Upper lobe of right lung (tissue), 1 donor: ENCODE data around the gene PRADC1. TPM values are rescaled to one million over a fixed set of nuclear protein-coding genes. Genes with fewer than 3 reads are reported as not detected.

Experiments used
- ATAC-seq: fragments of 200-7000 bp; cut with Tn5 transposase; one replicate; pipeline ENCODE4 v1.9.1; 2020; ENCODE audit warnings: mild to moderate bottlenecking, moderate library complexity
- DNase-seq: peaks from one replicate; pipeline ENCODE4 v3.0.0-alpha.2; 2020
- H3K27ac ChIP-seq: fragments of 200-600 bp; one replicate; pipeline ENCODE4 v1.8.0; 2022
- H3K27me3 ChIP-seq: fragments of 200-600 bp; one replicate; pipeline ENCODE4 v1.8.0; 2022; ENCODE audit warnings: mild to moderate bottlenecking
- H3K36me3 ChIP-seq: fragments of 200-600 bp; one replicate; pipeline ENCODE4 v1.8.0; 2022
- H3K4me1 ChIP-seq: fragments of 200-600 bp; one replicate; pipeline ENCODE4 v1.8.0; 2022
- H3K4me3 ChIP-seq: fragments of 200-600 bp; one replicate; pipeline ENCODE4 v1.8.0; 2022; ENCODE audit warnings: mild to moderate bottlenecking
- H3K9me3 ChIP-seq: fragments of 200-600 bp; one replicate; pipeline ENCODE4 v1.8.0; 2022
- intact Hi-C: fragments of 100-400 bp; cut with DNase I; formaldehyde crosslinking; loops from one replicate; pipeline ENCODE4 v1.11.0; 2022
- total RNA-seq: library from RNA; stranded (reverse); fragmentation: NEBNext Ultra II Directional; extraction: Animal tissue kit (Norgen Biotek cat#: 25700); gene quantifications from one replicate; pipeline ENCODE4 v1.2.1, GENCODE V29; 2021
- TF ChIP-seq, protein P1 (sequence below): fragments of 200-600 bp; IDR thresholded peaks from one replicate; pipeline ENCODE4 v1.8.0; 2022; ENCODE audit warnings: antibody characterized with exemption
- donor health status: DM: no; HTN: yes; CAD: no; lungs with severe emphysema.

The PRADC1 gene
- total RNA-seq, 1 donor from 2014 or later: 15.5 TPM

- DNase-seq: peak; percentile 40
- Histone ChIP-seq H3K36me3 (peaks cover 21% of the 10 kb centered on the region), H3K27me3 (no peaks in the 10 kb centered on the region), H3K4me1 (peaks cover under 1% of the 10 kb centered on the region), H3K27ac (no peak overlapping the region), H3K9me3 (no peaks in the 10 kb centered on the region), H3K4me3 (no peak overlapping the region)
- no peak for ATAC-seq
- intact Hi-C loops: no loop called here
- TF ChIP-seq, protein P1, sequence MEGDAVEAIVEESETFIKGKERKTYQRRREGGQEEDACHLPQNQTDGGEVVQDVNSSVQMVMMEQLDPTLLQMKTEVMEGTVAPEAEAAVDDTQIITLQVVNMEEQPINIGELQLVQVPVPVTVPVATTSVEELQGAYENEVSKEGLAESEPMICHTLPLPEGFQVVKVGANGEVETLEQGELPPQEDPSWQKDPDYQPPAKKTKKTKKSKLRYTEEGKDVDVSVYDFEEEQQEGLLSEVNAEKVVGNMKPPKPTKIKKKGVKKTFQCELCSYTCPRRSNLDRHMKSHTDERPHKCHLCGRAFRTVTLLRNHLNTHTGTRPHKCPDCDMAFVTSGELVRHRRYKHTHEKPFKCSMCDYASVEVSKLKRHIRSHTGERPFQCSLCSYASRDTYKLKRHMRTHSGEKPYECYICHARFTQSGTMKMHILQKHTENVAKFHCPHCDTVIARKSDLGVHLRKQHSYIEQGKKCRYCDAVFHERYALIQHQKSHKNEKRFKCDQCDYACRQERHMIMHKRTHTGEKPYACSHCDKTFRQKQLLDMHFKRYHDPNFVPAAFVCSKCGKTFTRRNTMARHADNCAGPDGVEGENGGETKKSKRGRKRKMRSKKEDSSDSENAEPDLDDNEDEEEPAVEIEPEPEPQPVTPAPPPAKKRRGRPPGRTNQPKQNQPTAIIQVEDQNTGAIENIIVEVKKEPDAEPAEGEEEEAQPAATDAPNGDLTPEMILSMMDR: no peak
Observed at GRCh38 chr2:73227086-73227485, 6.0 kb downstream of the PRADC1 start.

DNA sequence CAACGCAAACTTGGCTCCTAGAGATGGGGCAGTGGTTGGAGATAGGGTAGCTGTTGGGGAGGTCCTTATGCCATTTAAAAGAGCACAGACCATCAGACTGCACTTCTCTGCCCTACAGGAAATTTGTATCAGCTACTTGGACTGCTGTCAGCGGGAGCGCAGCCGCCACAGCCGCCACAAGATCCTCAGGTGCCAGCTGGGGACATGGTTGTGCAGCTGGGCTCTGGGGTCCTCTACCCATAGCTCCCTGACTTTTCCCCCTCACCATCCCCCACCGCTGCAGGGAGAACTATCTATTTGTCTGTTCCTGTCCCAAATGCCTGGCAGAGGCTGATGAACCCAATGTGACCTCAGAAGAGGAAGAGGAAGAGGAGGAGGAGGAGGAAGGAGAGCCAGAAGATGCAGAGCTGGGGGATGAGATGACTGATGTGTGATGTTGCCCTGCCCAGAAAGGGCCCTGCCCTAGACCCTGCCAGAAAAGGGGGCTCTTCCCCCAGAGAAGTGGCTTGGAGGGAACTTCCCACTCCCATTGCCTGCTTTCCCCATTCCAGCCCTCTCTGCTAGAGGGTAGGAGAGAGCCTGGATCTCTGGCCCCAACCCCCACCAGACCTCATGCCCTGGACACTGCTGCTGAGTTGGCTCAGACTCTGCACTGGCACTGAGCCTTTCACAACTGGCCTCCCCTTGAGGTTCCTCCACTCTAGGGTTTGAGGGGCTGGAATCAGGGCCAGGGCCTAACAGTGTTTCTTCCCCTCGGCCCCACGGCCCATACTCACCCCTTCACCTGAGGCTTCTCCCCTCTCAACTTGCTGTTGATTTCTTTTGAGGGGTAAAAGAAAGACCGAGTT is 7.3 kb downstream of the PRADC1 start:
- ATAC-seq: peak; percentile 29
- Histone ChIP-seq H3K27me3 (no peaks in the 10 kb centered on the region), H3K36me3 (peaks cover 33% of the 10 kb centered on the region), H3K4me3 (no peak overlapping the region), H3K27ac (no peak overlapping the region), H3K9me3 (no peaks in the 10 kb centered on the region), H3K4me1 (no peaks in the 10 kb centered on the region)
- TF ChIP-seq, protein P1: no peak
- intact Hi-C loops: no loop called here
- peak; percentile 44 for DNase-seq

DNA sequence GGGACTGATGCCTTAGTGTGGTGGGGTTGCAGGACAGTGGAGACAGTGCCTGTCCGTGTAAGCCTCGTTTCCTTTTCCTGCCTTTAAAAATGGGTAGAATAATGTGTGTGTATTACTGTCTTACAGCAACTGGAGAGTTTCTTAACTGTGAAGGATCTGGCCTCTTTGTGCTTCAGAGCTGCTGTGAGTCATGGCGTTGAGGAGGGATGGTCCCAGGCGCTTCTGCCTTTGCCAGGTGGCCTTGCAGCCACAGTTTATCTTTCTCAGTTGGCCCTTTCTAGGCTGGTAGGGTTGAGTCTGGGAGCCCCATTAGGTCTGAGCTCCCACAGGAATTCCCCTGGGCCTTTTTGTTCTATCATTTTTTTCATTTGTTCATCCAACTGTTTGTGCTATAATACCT is 9.2 kb downstream of the PRADC1 start:
- Histone ChIP-seq H3K4me3 (no peak overlapping the region), H3K27ac (no peak overlapping the region), H3K4me1 (no peaks in the 10 kb centered on the region), H3K9me3 (no peaks in the 10 kb centered on the region), H3K27me3 (no peaks in the 10 kb centered on the region), H3K36me3 (peaks cover 35% of the 10 kb centered on the region)
- peak; percentile 3 for DNase-seq
- TF ChIP-seq, protein P1: no peak
- ATAC-seq: no peak
- intact Hi-C loops: no loop called here

DNA sequence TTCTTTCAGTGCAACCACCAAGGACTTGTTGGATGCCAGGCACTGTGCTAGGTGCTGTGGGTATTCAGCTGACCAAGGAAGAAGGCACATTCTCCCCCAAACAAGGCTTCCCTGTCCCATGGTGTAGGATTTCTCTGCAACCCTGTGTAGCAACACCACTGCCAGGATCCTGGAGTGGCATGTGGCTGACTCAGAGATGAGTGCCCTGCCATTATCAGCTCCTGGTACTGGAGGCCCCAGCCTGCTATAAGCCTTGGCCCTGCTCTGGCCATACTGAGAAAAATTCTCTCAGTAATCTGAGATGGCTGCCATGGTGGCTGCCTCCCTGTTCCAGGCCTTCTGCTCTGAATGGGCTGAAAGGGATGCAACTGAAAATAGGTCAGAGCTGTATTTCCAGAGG is 14.7 kb downstream of the PRADC1 start:
- peaks cover 30% of the 10 kb centered on the region for H3K36me3 ChIP-seq
- H3K9me3 ChIP-seq: no peaks in the 10 kb centered on the region
- no peak overlapping the region for H3K4me3 ChIP-seq
- TF ChIP-seq, protein P1: no peak
- H3K27ac ChIP-seq: no peak overlapping the region
- intact Hi-C loops: no loop called here
- H3K27me3 ChIP-seq: no peaks in the 10 kb centered on the region
- ATAC-seq (no peak), DNase-seq (peak; percentile 13)
- H3K4me1 ChIP-seq: peaks cover 11% of the 10 kb centered on the region

- ATAC-seq (no peak), DNase-seq (no peak)
- Histone ChIP-seq H3K9me3 (no peaks in the 10 kb centered on the region), H3K4me1 (peaks cover 13% of the 10 kb centered on the region), H3K4me3 (no peak overlapping the region), H3K36me3 (peaks cover 26% of the 10 kb centered on the region), H3K27me3 (no peaks in the 10 kb centered on the region), H3K27ac (no peak overlapping the region)
- intact Hi-C loops: no loop called here
- TF ChIP-seq, protein P1: no peak
Observed at GRCh38 chr2:73217826-73218225, 15.2 kb downstream of the PRADC1 start.
